ENCODE data around the gene ZNF280D. TPM values are rescaled to one million over a fixed set of nuclear protein-coding genes. Genes with fewer than 3 reads are reported as not detected.

The ZNF280D gene
- total RNA-seq, 4 donors from 2014 or later, result 44.9 to 73.9 (median 52.4) TPM

GRCh38 chr15:56778761-56779160 lies 45.5 kb upstream of the ZNF280D start:
- Histone ChIP-seq H3K4me1 (peaks cover 0 to 12% (median 8%) of the 10 kb centered on the region in 4 donors), H3K9me3 (no peaks in the 10 kb centered on the region), H3K36me3 (no peaks in the 10 kb centered on the region), H3K27ac (replicated peaks in 1 of 4) (no peak overlapping the region), H3K4me3 (no peak overlapping the region), H3K27me3 (no peaks in the 10 kb centered on the region)
- DNase-seq (ENCODE audit: extremely low spot score), result no peak
- WGBS, result 64% methylated on average over 2 of the region's 2 CpGs
- intact Hi-C loops (cut with DNase I), result no loop called here
- TF ChIP-seq EP300 (IDR thresholded peaks at IDR 0.05), result no peak

GRCh38 chr15:56776839-56777238 lies 43.5 kb upstream of the ZNF280D start:
- H3K4me1 ChIP-seq, result peaks cover 0 to 25% (median 23%) of the 10 kb centered on the region in 4 donors
- no peak for DNase-seq (ENCODE audit: extremely low spot score)
- H3K36me3 ChIP-seq, result no peaks in the 10 kb centered on the region
- 87% methylated on average over 3 of the region's 3 CpGs for WGBS
- H3K27me3 ChIP-seq, result no peaks in the 10 kb centered on the region
- no peak overlapping the region for H3K4me3 ChIP-seq
- H3K27ac ChIP-seq (replicated peaks in 1 of 4), result no peak overlapping the region
- intact Hi-C loops (cut with DNase I), result no loop called here
- TF ChIP-seq CTCF (IDR thresholded peaks at IDR 0.05) (no peak), POLR2A (IDR thresholded peaks at IDR 0.05; ENCODE audit: low read depth) (no peak), EP300 (IDR thresholded peaks at IDR 0.05) (no peak), POLR2AphosphoS5 (IDR thresholded peaks at IDR 0.05) (no peak)
- H3K9me3 ChIP-seq, result no peaks in the 10 kb centered on the region

- intact Hi-C loops (cut with DNase I), result no loop called here
- Histone ChIP-seq H3K9me3 (no peaks in the 10 kb centered on the region), H3K27ac (replicated peaks in 1 of 4) (peak overlapping the region in 1 of 4 donors; percentile 6), H3K4me1 (peaks cover 0 to 25% (median 23%) of the 10 kb centered on the region in 4 donors), H3K36me3 (no peaks in the 10 kb centered on the region), H3K27me3 (no peaks in the 10 kb centered on the region), H3K4me3 (no peak overlapping the region)
- no peak for DNase-seq (ENCODE audit: extremely low spot score)
- TF ChIP-seq POLR2A (IDR thresholded peaks at IDR 0.05; ENCODE audit: low read depth) (no peak), EP300 (IDR thresholded peaks at IDR 0.05) (no peak), POLR2AphosphoS5 (IDR thresholded peaks at IDR 0.05) (no peak), CTCF (IDR thresholded peaks at IDR 0.05) (no peak)
- WGBS, result 73% methylated on average over 1 of the region's 1 CpG
These were observed 42.3 kb upstream of the ZNF280D start for GRCh38 chr15:56775641-56776040.

GRCh38 chr15:56774356-56774755 lies 41.0 kb upstream of the ZNF280D start:
- Histone ChIP-seq H3K27me3 (no peaks in the 10 kb centered on the region), H3K27ac (replicated peaks in 1 of 4) (peak overlapping the region in 2 of 4 donors; percentile 63 to 85), H3K4me1 (peaks cover 0 to 36% (median 28%) of the 10 kb centered on the region in 4 donors), H3K36me3 (no peaks in the 10 kb centered on the region), H3K4me3 (no peak overlapping the region), H3K9me3 (no peaks in the 10 kb centered on the region)
- intact Hi-C loops (cut with DNase I), result no loop called here
- TF ChIP-seq EP300 (IDR thresholded peaks at IDR 0.05) (no peak), POLR2AphosphoS5 (IDR thresholded peaks at IDR 0.05) (no peak), CTCF (IDR thresholded peaks at IDR 0.05) (no peak), POLR2A (IDR thresholded peaks at IDR 0.05; ENCODE audit: low read depth) (no peak)
- WGBS, result 90% methylated on average over 2 of the region's 2 CpGs
- no peak for DNase-seq (ENCODE audit: extremely low spot score)

- Histone ChIP-seq H3K4me3 (peak overlapping the region in 1 of 4 donors; percentile 11), H3K4me1 (peaks cover 0 to 41% (median 32%) of the 10 kb centered on the region in 4 donors), H3K36me3 (no peaks in the 10 kb centered on the region), H3K27me3 (no peaks in the 10 kb centered on the region), H3K27ac (replicated peaks in 1 of 4) (peak overlapping the region; percentile 63 to 85 (median 76)), H3K9me3 (no peaks in the 10 kb centered on the region)
- TF ChIP-seq EP300 (IDR thresholded peaks at IDR 0.05) (no peak), CTCF (IDR thresholded peaks at IDR 0.05) (no peak), POLR2A (IDR thresholded peaks at IDR 0.05; ENCODE audit: low read depth) (no peak), POLR2AphosphoS5 (IDR thresholded peaks at IDR 0.05) (peak in 1 of 2 donors; percentile 37)
- intact Hi-C loops (cut with DNase I), result no loop called here
- no peak for DNase-seq (ENCODE audit: extremely low spot score)
- WGBS, result 50% methylated on average over 6 of the region's 6 CpGs
These were observed 39.7 kb upstream of the ZNF280D start for GRCh38 chr15:56772868-56773639.

All from esophagus muscularis mucosa (tissue), 4 donors.